Prostate gland (tissue), 2 donors: ENCODE data around the gene FRMPD1. TPM values are rescaled to one million over a fixed set of nuclear protein-coding genes. Genes with fewer than 3 reads are reported as not detected.

ENCODE experiments used
- DNase-seq: peaks from one replicate; pipeline ENCODE4 v3.0.0-alpha.2; 2019; ENCODE audit warnings: low spot score
- H3K27ac ChIP-seq, 2 donors: fragments of 200-600 bp; sonication (generic); 2 replicates each; pipeline ENCODE4 v1.5.1; 2017 to 2019
- H3K27me3 ChIP-seq: fragments of 200-600 bp; sonication (generic); replicated peaks from 2 replicates; pipeline ENCODE4 v1.5.1; 2019; ENCODE audit not compliant: insufficient read depth
- H3K36me3 ChIP-seq, 2 donors: fragments of 200-600 bp; sonication (generic); 1 replicate in 1 of 2; 2 replicates in 1 of 2; pipeline versions ENCODE4 v1.5.1 to v1.8.1; 2017 to 2019
- H3K4me1 ChIP-seq: fragments of 200-600 bp; sonication (generic); replicated peaks from 2 replicates; pipeline ENCODE4 v1.5.1; 2019
- H3K4me3 ChIP-seq, 2 donors: fragments of 200-600 bp; sonication (generic); 2 replicates each; pipeline ENCODE4 v1.5.1; 2017 to 2019
- H3K9me3 ChIP-seq: fragments of 200-600 bp; sonication (generic); 2 replicates; pipeline ENCODE4 v1.5.1; 2017
- CTCF ChIP-seq, 4 experiments: fragments of 200-600 bp in 2 of 4; fragments of 450-650 bp in 2 of 4; sonication (generic) in 2 of 4; IDR thresholded peaks; 1 replicate in 3 of 4; 2 replicates in 1 of 4; pipeline ENCODE4 v1.5.1; 2016 to 2019; ENCODE audit warnings: antibody characterized with exemption in 4 of 4, mild to moderate bottlenecking in 2 of 4, moderate library complexity in 2 of 4
- POLR2A ChIP-seq: fragments of 450-650 bp; IDR thresholded peaks from one replicate; pipeline ENCODE4 v1.6.1; 2016; ENCODE audit warnings: antibody characterized with exemption, mild to moderate bottlenecking
- POLR2AphosphoS5 ChIP-seq: sonication (generic); formaldehyde crosslinking; IDR thresholded peaks from one replicate; pipeline ENCODE4 v1.6.1; 2017; ENCODE audit warnings: antibody characterized with exemption
- WGBS: methylation state at CpG from one replicate; pipeline ENCODE4 v1.1.5; 2018; 5-methylcytosine and 5-hydroxymethylcytosine counted together
- intact Hi-C: fragments of 100-400 bp; cut with DNase I; formaldehyde crosslinking; loops from one replicate; pipeline ENCODE4 v1.14.2; 2022
- total RNA-seq, 2 donors: library from RNA; depleted of rRNA; stranded (reverse); fragments of >200 nt; gene quantifications; one replicate each; pipeline ENCODE4 v1.1.0, GENCODE V29; 2016

FRMPD1 gene
- total RNA-seq, 2 donors from 2014 or later = 0.36 to 47.6 TPM

GRCh38 chr9:37618817-37619216 lies 31.9 kb upstream of the FRMPD1 start:
- intact Hi-C loops = no loop called here
- WGBS = 92% methylated on average over 4 of the region's 4 CpGs
- H3K27me3 ChIP-seq = no peaks in the 10 kb centered on the region
- no peak overlapping the region for H3K27ac ChIP-seq
- no peaks in the 10 kb centered on the region for H3K4me1 ChIP-seq
- no peaks in the 10 kb centered on the region for H3K36me3 ChIP-seq
- no peak overlapping the region for H3K4me3 ChIP-seq
- no peak for DNase-seq
- no peak for TF ChIP-seq CTCF (IDR thresholded peaks at IDR 0.05)
- TF ChIP-seq POLR2AphosphoS5 = no peak
- TF ChIP-seq POLR2A = no peak
- H3K9me3 ChIP-seq = no peaks in the 10 kb centered on the region

- TF ChIP-seq CTCF (IDR thresholded peaks at IDR 0.05) (no peak), POLR2AphosphoS5 (no peak), POLR2A (no peak)
- no peaks in the 10 kb centered on the region for H3K27me3 ChIP-seq
- no peak overlapping the region for H3K27ac ChIP-seq
- DNase-seq = no peak
- H3K4me1 ChIP-seq = no peaks in the 10 kb centered on the region
- no peak overlapping the region for H3K4me3 ChIP-seq
- H3K9me3 ChIP-seq = no peaks in the 10 kb centered on the region
- 84% methylated on average over 3 of the region's 3 CpGs for WGBS
- H3K36me3 ChIP-seq = no peaks in the 10 kb centered on the region
- intact Hi-C loops = no loop called here
Measured at GRCh38 chr9:37619806-37620205, 30.9 kb upstream of the FRMPD1 start.

GRCh38 chr9:37620396-37620795 lies 30.4 kb upstream of the FRMPD1 start:
- no peaks in the 10 kb centered on the region for H3K4me1 ChIP-seq
- no peaks in the 10 kb centered on the region for H3K36me3 ChIP-seq
- H3K4me3 ChIP-seq = no peak overlapping the region
- intact Hi-C loops = no loop called here
- no peak for DNase-seq
- H3K9me3 ChIP-seq = no peaks in the 10 kb centered on the region
- H3K27me3 ChIP-seq = no peaks in the 10 kb centered on the region
- no peak for TF ChIP-seq CTCF (IDR thresholded peaks at IDR 0.05)
- no peak for TF ChIP-seq POLR2AphosphoS5
- 77% methylated on average over 1 of the region's 1 CpG for WGBS
- H3K27ac ChIP-seq = no peak overlapping the region

- Histone ChIP-seq H3K36me3 (no peaks in the 10 kb centered on the region), H3K27ac (no peak overlapping the region), H3K4me1 (no peaks in the 10 kb centered on the region), H3K4me3 (no peak overlapping the region), H3K9me3 (no peaks in the 10 kb centered on the region), H3K27me3 (no peaks in the 10 kb centered on the region)
- DNase-seq = no peak
- WGBS = 65% methylated on average over 9 of the region's 9 CpGs
- TF ChIP-seq POLR2AphosphoS5 = no peak
- TF ChIP-seq POLR2A = no peak
- TF ChIP-seq CTCF (IDR thresholded peaks at IDR 0.05) = no peak
- intact Hi-C loops = no loop called here
Measured at GRCh38 chr9:37621273-37622121, 29.3 kb upstream of the FRMPD1 start.

- no peak overlapping the region for H3K4me3 ChIP-seq
- no peaks in the 10 kb centered on the region for H3K36me3 ChIP-seq
Measured at GRCh38 chr9:37622462-37622861, 28.3 kb upstream of the FRMPD1 start.

More at GRCh38 chr9:37622462-37622861, 28.3 kb upstream of the FRMPD1 start:
- WGBS = 73% methylated on average over 4 of the region's 4 CpGs
- DNase-seq = no peak
- H3K4me1 ChIP-seq = no peaks in the 10 kb centered on the region
- intact Hi-C loops = no loop called here
- H3K27me3 ChIP-seq = no peaks in the 10 kb centered on the region
- no peak for TF ChIP-seq POLR2AphosphoS5
- TF ChIP-seq CTCF (IDR thresholded peaks at IDR 0.05) = no peak
- TF ChIP-seq POLR2A = no peak
- no peak overlapping the region for H3K27ac ChIP-seq
- no peaks in the 10 kb centered on the region for H3K9me3 ChIP-seq
